Gastrocnemius medialis (tissue), 4 donors: Measurements from ENCODE around the gene XYLT1. TPM values are rescaled to one million over a fixed set of nuclear protein-coding genes. Genes with fewer than 3 reads are reported as not detected.

Experiments
- ATAC-seq, 2 donors: fragments of 150-250 bp; one replicate each; pipeline ENCODE4 v1.9.1; 2016
- DNase-seq, 2 donors: peaks; one replicate each; pipeline ENCODE4 v3.0.0-alpha.2; 2019
- H3K27ac ChIP-seq, 4 donors: fragments of 200-600 bp; sonication (generic); 1 replicate in 1 of 4; 2 replicates in 3 of 4; pipeline ENCODE4 v1.5.1; 2016 to 2018; ENCODE audit warnings: mild to moderate bottlenecking in 2 of 4, moderate library complexity in 1 of 4
- H3K27me3 ChIP-seq, 3 donors: fragments of 200-600 bp; sonication (generic) in 2 of 3; 1 replicate in 1 of 3; 2 replicates in 2 of 3; pipeline versions ENCODE4 v1.5.1 to v1.6.0; 2016 to 2019; ENCODE audit warnings: mild to moderate bottlenecking in 1 of 3, moderate library complexity in 1 of 3
- H3K36me3 ChIP-seq, 2 donors: fragments of 200-600 bp; sonication (generic) in 1 of 2; one replicate each; pipeline ENCODE4 v1.5.1; 2017 to 2018
- H3K4me1 ChIP-seq, 2 donors: fragments of 200-600 bp; sonication (generic) in 1 of 2; one replicate each; pipeline ENCODE4 v1.5.1; 2016 to 2017; ENCODE audit warnings: mild to moderate bottlenecking in 2 of 2
- H3K4me3 ChIP-seq, 4 donors: fragments of 200-600 bp; sonication (generic) in 3 of 4; 1 replicate in 1 of 4; 2 replicates in 3 of 4; pipeline ENCODE4 v1.5.1; 2016 to 2019; ENCODE audit warnings: mild to moderate bottlenecking in 2 of 4
- H3K9me3 ChIP-seq, 3 donors: fragments of 200-600 bp; sonication (generic) in 2 of 3; 1 replicate in 1 of 3; 2 replicates in 2 of 3; pipeline ENCODE4 v1.5.1; 2016 to 2019
- POLR2A ChIP-seq, 2 donors: fragments of 450-650 bp; IDR thresholded peaks; one replicate each; pipeline ENCODE4 v1.6.1; 2017; ENCODE audit warnings: antibody characterized with exemption in 2 of 2, mild to moderate bottlenecking in 2 of 2, moderate library complexity in 2 of 2
- in situ Hi-C, 4 donors: fragments of 200-750 bp; cut with MboI; loops; one replicate each; pipeline versions ENCODE4 v1.15.0 to v1.8.0; 2017; ENCODE audit warnings: low sequenced_read_pairs in 4 of 4
- intact Hi-C: fragments of 100-400 bp; cut with DNase I; formaldehyde crosslinking; loops from one replicate; pipeline ENCODE4 v1.15.1; 2023; ENCODE audit warnings: low total_unique reads
- total RNA-seq, 4 donors: library from RNA; depleted of rRNA; stranded (reverse); fragments of >200 nt; gene quantifications; one replicate each; pipeline versions ENCODE4 v1.1.0 to v1.2.3, GENCODE V29; 2016
- TF ChIP-seq, protein P1 (sequence below), 5 experiments: fragments of 450-650 bp in 3 of 5; fragments of 200-600 bp in 2 of 5; sonication (generic) in 2 of 5; IDR thresholded peaks in 4 of 5; conservative IDR thresholded peaks in 1 of 5; 1 replicate in 4 of 5; 2 replicates in 1 of 5; pipeline ENCODE4 v1.5.1; 2016 to 2019; ENCODE audit warnings: antibody characterized with exemption in 5 of 5, mild to moderate bottlenecking in 3 of 5, moderate library complexity in 3 of 5

Gene XYLT1
- total RNA-seq, 4 donors from 2014 or later = 0.87 to 7.9 (median 1.4) TPM

GRCh38 chr16:17151335-17151734 lies 319.4 kb downstream of the XYLT1 start:
- DNase-seq (no peak), ATAC-seq (no peak)
- no peak overlapping the region for H3K27ac ChIP-seq
- in situ Hi-C loops (no loop called here), intact Hi-C loops (no loop called here)
- TF ChIP-seq, protein P1, sequence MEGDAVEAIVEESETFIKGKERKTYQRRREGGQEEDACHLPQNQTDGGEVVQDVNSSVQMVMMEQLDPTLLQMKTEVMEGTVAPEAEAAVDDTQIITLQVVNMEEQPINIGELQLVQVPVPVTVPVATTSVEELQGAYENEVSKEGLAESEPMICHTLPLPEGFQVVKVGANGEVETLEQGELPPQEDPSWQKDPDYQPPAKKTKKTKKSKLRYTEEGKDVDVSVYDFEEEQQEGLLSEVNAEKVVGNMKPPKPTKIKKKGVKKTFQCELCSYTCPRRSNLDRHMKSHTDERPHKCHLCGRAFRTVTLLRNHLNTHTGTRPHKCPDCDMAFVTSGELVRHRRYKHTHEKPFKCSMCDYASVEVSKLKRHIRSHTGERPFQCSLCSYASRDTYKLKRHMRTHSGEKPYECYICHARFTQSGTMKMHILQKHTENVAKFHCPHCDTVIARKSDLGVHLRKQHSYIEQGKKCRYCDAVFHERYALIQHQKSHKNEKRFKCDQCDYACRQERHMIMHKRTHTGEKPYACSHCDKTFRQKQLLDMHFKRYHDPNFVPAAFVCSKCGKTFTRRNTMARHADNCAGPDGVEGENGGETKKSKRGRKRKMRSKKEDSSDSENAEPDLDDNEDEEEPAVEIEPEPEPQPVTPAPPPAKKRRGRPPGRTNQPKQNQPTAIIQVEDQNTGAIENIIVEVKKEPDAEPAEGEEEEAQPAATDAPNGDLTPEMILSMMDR (IDR thresholded peaks at IDR 0.05 in 4 of 5, conservative IDR thresholded peaks at IDR 0.05 in 1 of 5) = no peak
- no peak for TF ChIP-seq POLR2A (IDR thresholded peaks at IDR 0.05)
- no peaks in the 10 kb centered on the region for H3K4me1 ChIP-seq
- H3K27me3 ChIP-seq = no peaks in the 10 kb centered on the region
- H3K36me3 ChIP-seq = no peaks in the 10 kb centered on the region
- H3K9me3 ChIP-seq = no peaks in the 10 kb centered on the region
- no peak overlapping the region for H3K4me3 ChIP-seq

DNA sequence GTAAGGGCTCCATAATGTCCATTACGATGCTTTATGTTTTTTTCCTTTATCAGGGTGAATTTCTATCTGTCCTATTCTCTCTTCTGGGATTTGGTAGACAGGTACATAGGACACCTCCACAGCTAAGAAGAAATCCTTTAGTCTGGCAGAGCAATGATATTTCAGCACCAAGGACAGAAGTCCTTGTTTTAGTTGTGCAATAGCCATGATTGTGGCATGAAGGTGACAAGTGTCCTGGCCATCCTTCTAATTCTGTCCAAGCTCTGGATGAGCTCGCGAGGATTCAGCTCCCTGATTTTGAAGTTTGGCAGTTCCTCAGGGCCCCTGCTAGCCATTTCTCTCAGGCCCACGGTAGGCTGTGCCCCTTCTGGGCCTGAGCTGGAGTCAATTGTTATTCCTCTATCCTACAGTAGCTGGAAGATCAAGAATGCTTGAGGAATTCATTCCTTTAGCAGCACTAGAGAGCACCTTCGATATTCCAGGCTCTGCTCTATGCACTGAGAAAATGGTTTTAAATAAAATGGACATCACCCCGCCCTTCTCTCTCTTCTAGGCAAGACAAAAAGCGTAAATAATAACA lies 320.8 kb downstream of the XYLT1 start:
- Histone ChIP-seq H3K9me3 (no peaks in the 10 kb centered on the region), H3K27me3 (no peaks in the 10 kb centered on the region), H3K36me3 (no peaks in the 10 kb centered on the region), H3K4me3 (no peak overlapping the region), H3K4me1 (no peaks in the 10 kb centered on the region), H3K27ac (no peak overlapping the region)
- intact Hi-C loops (no loop called here), in situ Hi-C loops (no loop called here)
- no peak for ATAC-seq
- DNase-seq = no peak
- TF ChIP-seq, protein P1 (IDR thresholded peaks at IDR 0.05 in 4 of 5, conservative IDR thresholded peaks at IDR 0.05 in 1 of 5) = no peak
- no peak for TF ChIP-seq POLR2A (IDR thresholded peaks at IDR 0.05)

- no peak for ATAC-seq
- Histone ChIP-seq H3K9me3 (no peaks in the 10 kb centered on the region), H3K4me1 (no peaks in the 10 kb centered on the region), H3K27me3 (no peaks in the 10 kb centered on the region), H3K4me3 (no peak overlapping the region), H3K36me3 (no peaks in the 10 kb centered on the region), H3K27ac (no peak overlapping the region)
- no peak for DNase-seq
- no peak for TF ChIP-seq POLR2A (IDR thresholded peaks at IDR 0.05)
- intact Hi-C loops (no loop called here), in situ Hi-C loops (no loop called here)
Measured at GRCh38 chr16:17147942-17148341, 322.8 kb downstream of the XYLT1 start.

DNA sequence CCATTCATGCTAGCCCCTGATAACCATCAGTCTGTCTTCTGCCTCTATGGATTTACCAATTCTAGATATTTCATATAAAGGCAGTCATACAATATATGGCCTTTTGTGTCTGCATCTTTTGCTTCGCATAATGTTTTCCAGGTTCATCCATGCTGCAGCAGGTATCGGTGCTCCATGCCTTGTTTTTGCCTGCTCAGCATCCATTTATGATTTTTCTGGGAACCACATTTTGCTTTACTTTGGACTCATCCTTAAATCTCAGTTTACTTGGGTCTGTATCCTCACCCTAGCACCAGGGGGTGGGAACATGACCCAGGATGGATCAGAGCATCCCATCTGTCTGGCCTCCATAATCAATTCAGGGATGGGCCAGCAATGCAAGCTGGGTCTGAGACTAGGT lies 325.7 kb downstream of the XYLT1 start:
- no peak for ATAC-seq
- in situ Hi-C loops = no loop called here
- H3K27me3 ChIP-seq = no peaks in the 10 kb centered on the region

DNA sequence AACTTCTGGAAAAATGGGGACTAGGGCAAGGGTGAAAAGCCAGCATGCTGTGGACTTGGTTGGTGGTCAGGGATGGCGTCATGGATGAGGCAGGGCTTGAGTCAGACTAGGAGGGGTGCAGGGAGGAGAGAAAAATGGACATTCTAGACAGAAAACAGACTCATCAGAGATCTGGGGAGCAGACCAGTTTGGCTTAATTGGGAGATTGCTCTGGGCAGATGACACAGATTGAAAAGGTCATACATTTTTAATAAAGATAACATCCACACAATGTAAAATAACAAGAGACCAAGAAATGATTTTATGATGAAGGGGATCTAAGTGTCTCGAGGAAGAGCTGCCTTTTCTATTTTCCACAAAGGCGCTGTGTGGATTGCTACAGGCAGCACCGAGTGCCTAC lies 326.3 kb downstream of the XYLT1 start:
- Histone ChIP-seq H3K27me3 (no peaks in the 10 kb centered on the region), H3K27ac (no peak overlapping the region), H3K4me1 (no peaks in the 10 kb centered on the region), H3K9me3 (no peaks in the 10 kb centered on the region), H3K36me3 (no peaks in the 10 kb centered on the region), H3K4me3 (no peak overlapping the region)
- in situ Hi-C loops (no loop called here), intact Hi-C loops (no loop called here)
- ATAC-seq (no peak), DNase-seq (no peak)
- TF ChIP-seq POLR2A (IDR thresholded peaks at IDR 0.05) = no peak
- TF ChIP-seq, protein P1 (IDR thresholded peaks at IDR 0.05 in 4 of 5, conservative IDR thresholded peaks at IDR 0.05 in 1 of 5) = no peak

More for the DNA sequence above, 325.7 kb downstream of the XYLT1 start:
- no peaks in the 10 kb centered on the region for H3K36me3 ChIP-seq
- TF ChIP-seq, protein P1 (IDR thresholded peaks at IDR 0.05 in 4 of 5, conservative IDR thresholded peaks at IDR 0.05 in 1 of 5) = no peak
- TF ChIP-seq POLR2A (IDR thresholded peaks at IDR 0.05) = no peak
- H3K9me3 ChIP-seq = no peaks in the 10 kb centered on the region
- no peak overlapping the region for H3K4me3 ChIP-seq
- DNase-seq = no peak
- H3K4me1 ChIP-seq = no peaks in the 10 kb centered on the region
- H3K27ac ChIP-seq = no peak overlapping the region
- intact Hi-C loops = no loop called here
